ENCODE data around the gene LARP4B. TPM values are rescaled to one million over a fixed set of nuclear protein-coding genes. Genes with fewer than 3 reads are reported as not detected.
A peak's percentile ranks its signal among the peaks of the same experiment; 100 is the strongest.

The LARP4B gene
- total and polyA plus RNA-seq, 2 of the 13 experiments (the other 11 are each of a cell fraction or from before 2014, with no cell fraction given), result 19.5 to 30.2 TPM

DNA sequence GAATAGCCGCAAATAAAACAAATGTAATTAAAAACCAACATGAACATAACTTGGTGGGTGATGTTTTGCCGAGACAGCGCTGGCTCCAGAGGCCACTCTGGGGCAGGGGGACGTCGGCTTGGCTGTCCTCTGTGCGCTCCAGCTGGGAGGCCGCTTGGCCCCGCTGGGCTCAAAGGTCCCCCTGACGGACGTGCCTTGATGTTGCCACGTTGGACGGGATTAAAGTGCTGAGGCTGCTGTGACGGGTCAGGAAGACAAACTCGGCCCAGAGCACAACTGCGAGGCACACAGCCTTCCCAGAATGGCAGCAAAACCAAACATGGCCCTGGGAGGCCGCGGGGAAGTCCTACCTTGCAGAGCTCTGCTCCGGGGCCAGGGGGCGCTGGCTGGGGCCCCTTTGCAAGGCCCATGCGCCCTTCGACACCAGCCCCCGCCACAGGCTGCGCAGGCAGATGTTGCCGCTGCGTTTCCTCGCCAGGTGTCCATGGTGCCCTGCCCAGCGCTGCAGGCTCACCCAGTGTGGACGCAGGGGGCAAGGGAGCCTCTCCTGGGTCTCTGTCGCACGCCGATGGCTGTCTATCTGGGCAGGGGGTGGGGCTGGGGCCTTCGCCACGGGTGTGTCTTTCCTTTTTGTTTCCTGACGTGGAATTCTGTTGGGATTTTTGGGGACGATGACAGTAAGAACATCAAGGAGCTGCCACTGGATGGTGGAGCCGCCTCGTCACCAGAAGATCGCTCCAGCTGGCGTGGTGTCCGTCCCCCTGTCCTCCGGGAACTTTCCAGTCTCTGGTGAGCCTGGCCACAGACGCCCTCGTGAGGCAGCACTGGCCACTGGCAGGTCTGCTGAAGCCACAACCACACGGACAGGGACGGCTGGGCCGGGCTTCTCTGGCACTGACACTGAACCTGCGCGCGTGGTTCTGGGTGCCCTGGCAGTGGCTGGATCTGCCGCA, 142.4 kb downstream of the LARP4B start (continued):
- TF ChIP-seq, protein P1, sequence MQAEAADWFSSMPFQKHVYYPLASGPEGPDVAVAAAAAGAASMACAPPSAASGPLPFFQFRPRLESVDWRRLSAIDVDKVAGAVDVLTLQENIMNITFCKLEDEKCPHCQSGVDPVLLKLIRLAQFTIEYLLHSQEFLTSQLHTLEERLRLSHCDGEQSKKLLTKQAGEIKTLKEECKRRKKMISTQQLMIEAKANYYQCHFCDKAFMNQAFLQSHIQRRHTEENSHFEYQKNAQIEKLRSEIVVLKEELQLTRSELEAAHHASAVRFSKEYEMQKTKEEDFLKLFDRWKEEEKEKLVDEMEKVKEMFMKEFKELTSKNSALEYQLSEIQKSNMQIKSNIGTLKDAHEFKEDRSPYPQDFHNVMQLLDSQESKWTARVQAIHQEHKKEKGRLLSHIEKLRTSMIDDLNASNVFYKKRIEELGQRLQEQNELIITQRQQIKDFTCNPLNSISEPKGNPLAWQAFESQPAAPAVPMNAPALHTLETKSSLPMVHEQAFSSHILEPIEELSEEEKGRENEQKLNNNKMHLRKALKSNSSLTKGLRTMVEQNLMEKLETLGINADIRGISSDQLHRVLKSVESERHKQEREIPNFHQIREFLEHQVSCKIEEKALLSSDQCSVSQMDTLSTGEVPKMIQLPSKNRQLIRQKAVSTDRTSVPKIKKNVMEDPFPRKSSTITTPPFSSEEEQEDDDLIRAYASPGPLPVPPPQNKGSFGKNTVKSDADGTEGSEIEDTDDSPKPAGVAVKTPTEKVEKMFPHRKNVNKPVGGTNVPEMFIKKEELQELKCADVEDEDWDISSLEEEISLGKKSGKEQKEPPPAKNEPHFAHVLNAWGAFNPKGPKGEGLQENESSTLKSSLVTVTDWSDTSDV (CRISPR knock-in tag; IDR thresholded peaks at IDR 0.05), result no peak
- TF ChIP-seq SNAPC2 (CRISPR knock-in tag; IDR thresholded peaks at IDR 0.05), result no peak
- TF ChIP-seq ZNF251 (CRISPR knock-in tag; IDR thresholded peaks at IDR 0.05), result no peak
- TF ChIP-seq, protein P2, sequence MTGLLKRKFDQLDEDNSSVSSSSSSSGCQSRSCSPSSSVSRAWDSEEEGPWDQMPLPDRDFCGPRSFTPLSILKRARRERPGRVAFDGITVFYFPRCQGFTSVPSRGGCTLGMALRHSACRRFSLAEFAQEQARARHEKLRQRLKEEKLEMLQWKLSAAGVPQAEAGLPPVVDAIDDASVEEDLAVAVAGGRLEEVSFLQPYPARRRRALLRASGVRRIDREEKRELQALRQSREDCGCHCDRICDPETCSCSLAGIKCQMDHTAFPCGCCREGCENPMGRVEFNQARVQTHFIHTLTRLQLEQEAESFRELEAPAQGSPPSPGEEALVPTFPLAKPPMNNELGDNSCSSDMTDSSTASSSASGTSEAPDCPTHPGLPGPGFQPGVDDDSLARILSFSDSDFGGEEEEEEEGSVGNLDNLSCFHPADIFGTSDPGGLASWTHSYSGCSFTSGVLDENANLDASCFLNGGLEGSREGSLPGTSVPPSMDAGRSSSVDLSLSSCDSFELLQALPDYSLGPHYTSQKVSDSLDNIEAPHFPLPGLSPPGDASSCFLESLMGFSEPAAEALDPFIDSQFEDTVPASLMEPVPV (CRISPR knock-in tag; IDR thresholded peaks at IDR 0.05), result peak; percentile 30; the same call in 1 of the 2 replicates
- TF ChIP-seq ZNF652 (CRISPR knock-in tag; IDR thresholded peaks at IDR 0.05; ENCODE audit: borderline replicate concordance, low read depth), result no peak
- peak; percentile 96 for TF ChIP-seq ZBTB38 (CRISPR knock-in tag; IDR thresholded peaks at IDR 0.05)
- no peak for TF ChIP-seq PHF8 (CRISPR knock-in tag; IDR thresholded peaks at IDR 0.05)
- TF ChIP-seq ZNF709 (CRISPR knock-in tag; IDR thresholded peaks at IDR 0.05), result no peak
- TF ChIP-seq ZNF670 (CRISPR knock-in tag; IDR thresholded peaks at IDR 0.05; ENCODE audit: borderline replicate concordance), result no peak
- TF ChIP-seq MAZ (IDR thresholded peaks at IDR 0.05; ENCODE audit: borderline replicate concordance, low read depth, low read length), result no peak
- no peak; the same call in 1 of the 2 replicates for TF ChIP-seq MAZ (CRISPR knock-in tag; IDR thresholded peaks at IDR 0.05; ENCODE audit: low read depth)
- TF ChIP-seq, protein P3, sequence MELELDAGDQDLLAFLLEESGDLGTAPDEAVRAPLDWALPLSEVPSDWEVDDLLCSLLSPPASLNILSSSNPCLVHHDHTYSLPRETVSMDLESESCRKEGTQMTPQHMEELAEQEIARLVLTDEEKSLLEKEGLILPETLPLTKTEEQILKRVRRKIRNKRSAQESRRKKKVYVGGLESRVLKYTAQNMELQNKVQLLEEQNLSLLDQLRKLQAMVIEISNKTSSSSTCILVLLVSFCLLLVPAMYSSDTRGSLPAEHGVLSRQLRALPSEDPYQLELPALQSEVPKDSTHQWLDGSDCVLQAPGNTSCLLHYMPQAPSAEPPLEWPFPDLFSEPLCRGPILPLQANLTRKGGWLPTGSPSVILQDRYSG (CRISPR knock-in tag; IDR thresholded peaks at IDR 0.05), result no peak
- TF ChIP-seq ZNF552 (CRISPR knock-in tag; IDR thresholded peaks at IDR 0.05; ENCODE audit: borderline replicate concordance), result no peak
- TF ChIP-seq, protein P4, sequence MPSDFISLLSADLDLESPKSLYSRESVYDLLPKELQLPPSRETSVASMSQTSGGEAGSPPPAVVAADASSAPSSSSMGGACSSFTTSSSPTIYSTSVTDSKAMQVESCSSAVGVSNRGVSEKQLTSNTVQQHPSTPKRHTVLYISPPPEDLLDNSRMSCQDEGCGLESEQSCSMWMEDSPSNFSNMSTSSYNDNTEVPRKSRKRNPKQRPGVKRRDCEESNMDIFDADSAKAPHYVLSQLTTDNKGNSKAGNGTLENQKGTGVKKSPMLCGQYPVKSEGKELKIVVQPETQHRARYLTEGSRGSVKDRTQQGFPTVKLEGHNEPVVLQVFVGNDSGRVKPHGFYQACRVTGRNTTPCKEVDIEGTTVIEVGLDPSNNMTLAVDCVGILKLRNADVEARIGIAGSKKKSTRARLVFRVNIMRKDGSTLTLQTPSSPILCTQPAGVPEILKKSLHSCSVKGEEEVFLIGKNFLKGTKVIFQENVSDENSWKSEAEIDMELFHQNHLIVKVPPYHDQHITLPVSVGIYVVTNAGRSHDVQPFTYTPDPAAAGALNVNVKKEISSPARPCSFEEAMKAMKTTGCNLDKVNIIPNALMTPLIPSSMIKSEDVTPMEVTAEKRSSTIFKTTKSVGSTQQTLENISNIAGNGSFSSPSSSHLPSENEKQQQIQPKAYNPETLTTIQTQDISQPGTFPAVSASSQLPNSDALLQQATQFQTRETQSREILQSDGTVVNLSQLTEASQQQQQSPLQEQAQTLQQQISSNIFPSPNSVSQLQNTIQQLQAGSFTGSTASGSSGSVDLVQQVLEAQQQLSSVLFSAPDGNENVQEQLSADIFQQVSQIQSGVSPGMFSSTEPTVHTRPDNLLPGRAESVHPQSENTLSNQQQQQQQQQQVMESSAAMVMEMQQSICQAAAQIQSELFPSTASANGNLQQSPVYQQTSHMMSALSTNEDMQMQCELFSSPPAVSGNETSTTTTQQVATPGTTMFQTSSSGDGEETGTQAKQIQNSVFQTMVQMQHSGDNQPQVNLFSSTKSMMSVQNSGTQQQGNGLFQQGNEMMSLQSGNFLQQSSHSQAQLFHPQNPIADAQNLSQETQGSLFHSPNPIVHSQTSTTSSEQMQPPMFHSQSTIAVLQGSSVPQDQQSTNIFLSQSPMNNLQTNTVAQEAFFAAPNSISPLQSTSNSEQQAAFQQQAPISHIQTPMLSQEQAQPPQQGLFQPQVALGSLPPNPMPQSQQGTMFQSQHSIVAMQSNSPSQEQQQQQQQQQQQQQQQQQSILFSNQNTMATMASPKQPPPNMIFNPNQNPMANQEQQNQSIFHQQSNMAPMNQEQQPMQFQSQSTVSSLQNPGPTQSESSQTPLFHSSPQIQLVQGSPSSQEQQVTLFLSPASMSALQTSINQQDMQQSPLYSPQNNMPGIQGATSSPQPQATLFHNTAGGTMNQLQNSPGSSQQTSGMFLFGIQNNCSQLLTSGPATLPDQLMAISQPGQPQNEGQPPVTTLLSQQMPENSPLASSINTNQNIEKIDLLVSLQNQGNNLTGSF (CRISPR knock-in tag; IDR thresholded peaks at IDR 0.05), result 0 out of 2 replicates have a peak, but pooled peaks have one; percentile 32
- no peak for TF ChIP-seq MIER3 (CRISPR knock-in tag; IDR thresholded peaks at IDR 0.05; ENCODE audit: borderline replicate concordance)
- no peak for TF ChIP-seq ZNF337 (CRISPR knock-in tag; IDR thresholded peaks at IDR 0.05; ENCODE audit: borderline replicate concordance, low read depth)
- TF ChIP-seq NCOA5 (CRISPR knock-in tag; IDR thresholded peaks at IDR 0.05), result no peak
- TF ChIP-seq BRD4 (CRISPR knock-in tag; IDR thresholded peaks at IDR 0.05), result no peak
